ENCODE measurements around the gene UBASH3B. TPM values are rescaled to one million over a fixed set of nuclear protein-coding genes. Genes with fewer than 3 reads are reported as not detected.
"Not testable (repeated sequence)": the region's sequence is repeated elsewhere in the genome, so short reads cannot be mapped to it uniquely, and the experiment has no call there.

The UBASH3B gene
- 10 to 100 TPM in 1 of 2 donors, 1 to 10 TPM in 1; 7.0 to 10.6 TPM for total RNA-seq

DNA sequence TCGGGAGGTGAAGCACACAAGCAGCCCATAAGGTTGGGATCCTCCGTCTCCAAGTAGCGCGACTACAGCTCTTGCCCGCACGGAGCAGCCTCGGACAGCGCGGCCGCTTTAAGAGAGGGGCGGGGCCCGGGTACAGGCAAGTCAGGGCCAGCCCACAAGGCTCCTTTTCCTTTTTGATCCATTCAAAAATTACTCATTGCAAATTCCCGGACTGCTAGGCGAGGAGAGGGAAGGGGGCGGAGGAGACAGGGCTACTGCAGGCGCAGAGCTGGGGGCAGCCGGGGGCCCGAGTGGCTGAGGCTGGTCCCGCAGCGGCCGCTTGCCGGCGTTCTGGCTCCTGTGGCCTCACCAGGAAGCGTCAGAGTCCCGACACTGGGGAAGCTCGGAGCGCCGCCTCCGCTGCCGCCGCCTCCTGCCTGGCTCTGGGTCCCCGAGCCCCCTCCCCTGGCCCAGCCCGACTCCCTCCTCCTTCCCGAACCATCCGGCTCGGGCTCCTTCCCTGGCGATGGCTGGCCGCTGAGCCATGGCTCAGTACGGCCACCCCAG, at the start of gene UBASH3B:
Gene UBASH3B (plus strand): TSS at position 196 of the 546 bp plus-strand sequence. CDS start 328 bp downstream, at position 524.
- Mint-ChIP-seq H3K4me1 (peaks cover 9% of the 10 kb centered on the region), H3K36me3 (ENCODE audit: low read depth) (no peaks in the 10 kb centered on the region), H3K9me3 (no peaks in the 10 kb centered on the region), H3K4me3 (peak within 1 kb of the TSS; percentile 89), H3K27me3 (no peaks in the 10 kb centered on the region), H3K27ac (peak within 1 kb of the TSS; percentile 65)
- ATAC-seq (replicated peaks), result peak; percentile 83

- not testable (repeated sequence) for H3K4me3 Mint-ChIP-seq; H3K9me3 Mint-ChIP-seq; H3K36me3 Mint-ChIP-seq (ENCODE audit: low read depth); H3K27ac Mint-ChIP-seq; H3K4me1 Mint-ChIP-seq; H3K27me3 Mint-ChIP-seq; ATAC-seq (replicated peaks)
Observed at GRCh38 chr11:122607162-122607561, 48.4 kb upstream of the UBASH3B start.

GRCh38 chr11:122612123-122612824, 43.2 kb upstream of the UBASH3B start:
- peaks cover 2% of the 10 kb centered on the region for H3K27me3 Mint-ChIP-seq
- no peak overlapping the region for H3K4me3 Mint-ChIP-seq
- H3K9me3 Mint-ChIP-seq, result no peaks in the 10 kb centered on the region
- no peaks in the 10 kb centered on the region for H3K36me3 Mint-ChIP-seq (ENCODE audit: low read depth)
- H3K27ac Mint-ChIP-seq, result no peak overlapping the region
- no peak for ATAC-seq (replicated peaks)
- no peaks in the 10 kb centered on the region for H3K4me1 Mint-ChIP-seq

DNA sequence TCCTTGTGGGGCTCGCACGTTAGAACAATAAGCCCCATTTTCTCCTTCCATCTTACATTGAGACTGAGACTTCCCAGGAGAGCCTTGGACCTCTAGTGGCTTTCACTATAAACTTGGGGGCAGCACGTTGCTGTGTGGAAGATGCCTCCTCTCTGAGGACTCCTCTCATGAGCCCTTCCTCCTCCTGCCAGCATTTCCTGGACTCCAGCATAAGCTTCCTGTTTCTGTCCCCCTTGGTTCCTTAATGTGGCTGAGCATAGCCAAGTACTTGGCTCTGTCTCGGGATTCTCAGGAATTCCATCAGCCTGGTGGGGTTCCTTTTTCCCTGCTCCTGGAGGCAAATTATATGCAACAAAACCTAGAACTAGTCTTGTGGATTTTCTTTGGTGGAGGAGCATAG, 38.8 kb upstream of the UBASH3B start:
- Mint-ChIP-seq H3K27me3 (no peaks in the 10 kb centered on the region), H3K4me1 (no peaks in the 10 kb centered on the region), H3K4me3 (no peak overlapping the region), H3K27ac (no peak overlapping the region), H3K9me3 (no peaks in the 10 kb centered on the region), H3K36me3 (ENCODE audit: low read depth) (no peaks in the 10 kb centered on the region)
- ATAC-seq (replicated peaks), result no peak

- no peaks in the 10 kb centered on the region for H3K36me3 Mint-ChIP-seq (ENCODE audit: low read depth)
- peak; percentile 26 for ATAC-seq (replicated peaks)
Observed at GRCh38 chr11:122617297-122617696, 38.2 kb upstream of the UBASH3B start.

DNA sequence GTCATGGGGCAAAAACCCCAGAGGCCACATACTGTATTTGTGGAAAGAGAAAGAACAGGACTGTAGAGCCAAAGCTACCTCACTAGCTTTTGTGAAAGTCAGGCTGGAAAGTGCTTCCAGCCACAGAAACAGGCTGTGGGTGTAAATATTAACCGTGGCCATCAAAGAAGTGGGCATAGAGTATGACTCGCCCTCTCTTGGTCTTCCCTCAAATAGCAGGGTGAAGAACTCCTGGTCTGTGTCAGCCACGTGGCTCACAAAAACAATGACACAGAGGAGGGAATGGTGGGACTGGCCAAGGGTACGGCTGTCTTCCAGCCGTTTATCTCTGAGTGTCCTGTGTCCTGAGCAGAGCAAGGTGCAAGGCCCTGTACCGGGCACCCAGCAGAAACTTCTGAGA, 37.6 kb upstream of the UBASH3B start:
- H3K36me3 Mint-ChIP-seq (ENCODE audit: low read depth), result no peaks in the 10 kb centered on the region
- no peak overlapping the region for H3K27ac Mint-ChIP-seq
- peak; percentile 12 for ATAC-seq (replicated peaks)
- no peaks in the 10 kb centered on the region for H3K4me1 Mint-ChIP-seq
- H3K9me3 Mint-ChIP-seq, result no peaks in the 10 kb centered on the region
- H3K27me3 Mint-ChIP-seq, result peaks cover 4% of the 10 kb centered on the region
- H3K4me3 Mint-ChIP-seq, result no peak overlapping the region

More at GRCh38 chr11:122617297-122617696, 38.2 kb upstream of the UBASH3B start:
- Mint-ChIP-seq H3K4me3 (no peak overlapping the region), H3K27ac (no peak overlapping the region), H3K4me1 (no peaks in the 10 kb centered on the region), H3K9me3 (no peaks in the 10 kb centered on the region), H3K27me3 (no peaks in the 10 kb centered on the region)

- H3K27ac Mint-ChIP-seq, result no peak overlapping the region
Observed at GRCh38 chr11:122618927-122619326, 36.6 kb upstream of the UBASH3B start.

DNA sequence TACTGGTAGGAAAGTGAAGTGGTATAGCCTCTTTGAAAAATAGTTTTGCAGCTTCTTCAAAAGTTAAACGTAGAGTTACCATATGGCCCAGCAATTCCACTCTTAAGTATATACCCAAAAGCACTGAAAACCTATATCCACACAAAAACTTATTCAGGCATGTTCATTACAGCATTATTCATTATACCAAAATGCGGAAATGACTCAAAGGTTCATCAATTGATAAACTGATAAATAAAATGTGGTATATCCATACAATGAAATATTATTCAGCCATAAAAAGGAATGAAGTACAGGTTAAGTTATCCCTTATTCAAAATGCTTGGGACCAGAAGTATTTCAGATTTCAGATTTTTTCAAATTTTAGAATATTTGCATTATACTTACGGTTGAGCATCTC, 35.8 kb upstream of the UBASH3B start:
- H3K4me3 Mint-ChIP-seq, result no peak overlapping the region
- no peaks in the 10 kb centered on the region for H3K36me3 Mint-ChIP-seq (ENCODE audit: low read depth)
- H3K27me3 Mint-ChIP-seq, result peaks cover 9% of the 10 kb centered on the region
- ATAC-seq (replicated peaks), result no peak
- H3K27ac Mint-ChIP-seq, result no peak overlapping the region
- no peaks in the 10 kb centered on the region for H3K9me3 Mint-ChIP-seq
- H3K4me1 Mint-ChIP-seq, result no peaks in the 10 kb centered on the region

More at GRCh38 chr11:122618927-122619326, 36.6 kb upstream of the UBASH3B start:
- no peak for ATAC-seq (replicated peaks)
- H3K4me1 Mint-ChIP-seq, result no peaks in the 10 kb centered on the region
- no peaks in the 10 kb centered on the region for H3K36me3 Mint-ChIP-seq (ENCODE audit: low read depth)
- H3K27me3 Mint-ChIP-seq, result peaks cover 4% of the 10 kb centered on the region
- no peak overlapping the region for H3K4me3 Mint-ChIP-seq
- H3K9me3 Mint-ChIP-seq, result no peaks in the 10 kb centered on the region

- not testable (repeated sequence) for H3K36me3 Mint-ChIP-seq (ENCODE audit: low read depth); H3K9me3 Mint-ChIP-seq; ATAC-seq (replicated peaks); H3K27ac Mint-ChIP-seq; H3K4me1 Mint-ChIP-seq; H3K4me3 Mint-ChIP-seq
- H3K27me3 Mint-ChIP-seq, result peaks cover 15% of the 10 kb centered on the region
Observed at GRCh38 chr11:122625501-122625900, 30.0 kb upstream of the UBASH3B start.

GRCh38 chr11:122625976-122626665, 29.4 kb upstream of the UBASH3B start:
- Mint-ChIP-seq H3K27ac (no peak overlapping the region), H3K9me3 (no peaks in the 10 kb centered on the region), H3K4me1 (peaks cover 4% of the 10 kb centered on the region), H3K27me3 (peaks cover 15% of the 10 kb centered on the region), H3K36me3 (ENCODE audit: low read depth) (no peaks in the 10 kb centered on the region), H3K4me3 (no peak overlapping the region)
- ATAC-seq (replicated peaks), result no peak

- Mint-ChIP-seq H3K9me3 (no peaks in the 10 kb centered on the region), H3K27me3 (peaks cover 13% of the 10 kb centered on the region), H3K36me3 (ENCODE audit: low read depth) (no peaks in the 10 kb centered on the region), H3K4me3 (no peak overlapping the region), H3K27ac (no peak overlapping the region), H3K4me1 (peaks cover 4% of the 10 kb centered on the region)
- ATAC-seq (replicated peaks), result no peak
Observed at GRCh38 chr11:122627745-122628144, 27.8 kb upstream of the UBASH3B start.

- peaks cover 4% of the 10 kb centered on the region for H3K4me1 Mint-ChIP-seq
- H3K9me3 Mint-ChIP-seq, result no peaks in the 10 kb centered on the region
- peak; percentile 71 for ATAC-seq (replicated peaks)
- no peak overlapping the region for H3K27ac Mint-ChIP-seq
- no peaks in the 10 kb centered on the region for H3K36me3 Mint-ChIP-seq (ENCODE audit: low read depth)
- H3K27me3 Mint-ChIP-seq, result peaks cover 11% of the 10 kb centered on the region
- no peak overlapping the region for H3K4me3 Mint-ChIP-seq
Observed at GRCh38 chr11:122628810-122629555, 26.5 kb upstream of the UBASH3B start.

DNA sequence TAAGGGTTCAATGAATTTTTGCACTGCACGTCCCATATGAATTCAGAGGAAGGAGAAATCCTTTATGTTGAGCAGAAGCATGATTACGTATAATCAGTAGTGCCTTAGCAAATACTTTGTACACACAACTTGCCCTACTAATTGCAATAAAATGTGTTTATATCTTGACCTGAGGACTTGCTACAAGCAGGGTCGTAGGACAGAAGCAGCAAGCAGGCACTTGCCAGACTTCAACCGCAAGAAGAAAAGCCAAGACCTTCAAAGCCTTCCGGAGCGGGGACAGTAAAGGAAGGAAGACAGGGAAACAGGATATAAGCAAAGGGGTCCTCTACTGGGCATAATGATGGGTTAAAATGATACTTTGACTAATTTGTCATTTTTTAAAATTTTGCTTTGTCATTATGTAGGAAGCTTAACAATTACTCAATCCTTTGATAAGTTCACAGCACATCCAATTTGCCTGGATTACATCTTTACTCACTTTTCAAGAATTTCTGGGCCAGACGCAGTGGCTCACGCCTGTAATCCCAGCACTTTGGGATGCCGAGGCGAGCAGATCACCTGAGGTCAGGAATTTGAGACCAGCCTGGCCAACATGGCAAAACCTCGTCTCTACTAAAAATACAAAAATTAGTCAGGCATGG, 23.2 kb upstream of the UBASH3B start:
- no peak for ATAC-seq (replicated peaks)

DNA sequence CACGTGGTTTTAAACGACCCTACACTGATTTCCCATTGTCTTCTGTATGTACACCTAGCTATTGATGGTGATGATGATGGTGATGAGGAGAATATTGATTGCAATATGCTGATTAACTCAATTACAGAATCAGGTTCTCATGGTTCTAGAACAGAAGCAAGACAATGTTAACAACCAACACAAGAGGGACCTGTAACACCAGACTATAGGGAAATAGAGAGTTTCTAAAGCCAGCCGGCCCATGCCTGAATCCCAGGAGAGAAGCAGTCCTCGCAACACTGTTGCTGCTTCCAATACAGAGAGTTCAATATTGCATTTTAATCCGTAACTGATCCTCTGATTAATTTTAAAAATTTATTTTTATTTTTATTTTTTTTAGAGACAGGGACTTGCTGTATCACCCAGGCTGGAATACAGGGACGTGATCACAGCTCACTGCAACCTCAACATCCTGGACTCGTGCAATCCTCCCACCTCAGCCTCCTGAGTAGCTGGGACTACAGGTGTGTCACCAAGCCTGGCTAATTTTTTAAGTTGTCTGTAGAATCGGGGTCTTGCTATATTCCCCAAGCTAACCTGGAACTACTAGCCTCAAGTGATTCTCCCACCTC, 22.2 kb upstream of the UBASH3B start:
- Mint-ChIP-seq H3K4me1 (peaks cover 4% of the 10 kb centered on the region), H3K27me3 (peaks cover 3% of the 10 kb centered on the region), H3K36me3 (ENCODE audit: low read depth) (no peaks in the 10 kb centered on the region), H3K27ac (no peak overlapping the region), H3K4me3 (no peak overlapping the region), H3K9me3 (no peaks in the 10 kb centered on the region)
- ATAC-seq (replicated peaks), result no peak

More for the DNA sequence above, 23.2 kb upstream of the UBASH3B start:
- H3K27me3 Mint-ChIP-seq, result peaks cover 3% of the 10 kb centered on the region
- H3K36me3 Mint-ChIP-seq (ENCODE audit: low read depth), result no peaks in the 10 kb centered on the region
- no peak overlapping the region for H3K27ac Mint-ChIP-seq
- peaks cover 4% of the 10 kb centered on the region for H3K4me1 Mint-ChIP-seq
- no peak overlapping the region for H3K4me3 Mint-ChIP-seq
- no peaks in the 10 kb centered on the region for H3K9me3 Mint-ChIP-seq

Data from activated T-helper 17 cell treated with anti-CD3 and anti-CD28 coated beads, Interleukin-2, amount 50 U/mL, for 72 hours (primary cell).